Right lobe of liver (tissue), 4 donors: Measurements from ENCODE around the gene ZBTB4.
"Not testable (repeated sequence)": the region's sequence is repeated elsewhere in the genome, so short reads cannot be mapped to it uniquely, and the experiment has no call there.

ENCODE experiments used
- CTCF ChIP-seq, 4 donors: fragments of 200-600 bp in 3 of 4; fragments of 450-650 bp in 1 of 4; IDR thresholded peaks; one replicate each; pipeline versions ENCODE4 v1.5.1 to v1.8.0; 2016 to 2022; ENCODE audit warnings: antibody characterized with exemption in 4 of 4, mild to moderate bottlenecking in 2 of 4
- POLR2A ChIP-seq: fragments of 450-650 bp; IDR thresholded peaks from one replicate; pipeline ENCODE4 v1.6.1; 2017; ENCODE audit warnings: antibody characterized with exemption, mild to moderate bottlenecking
- donor health status: DM: no; HTN: no; CAD: no.
- donor health status: DM: no; HTN: no; CAD: no.
- donor health status: DM: no; HTN: yes; CAD: no.

GRCh38 chr17:7481842-7482741 is 2.7 kb upstream of the ZBTB4 start:
- TF ChIP-seq POLR2A; CTCF (IDR thresholded peaks at IDR 0.05): not testable (repeated sequence)
